Stimulated activated CD4-positive, alpha-beta T cell treated with anti-CD3 and anti-CD28 coated beads, Interleukin-1b, Interleukin-23, amount 100 ng/mL, for 4 hours (primary cell): ENCODE results near the gene TANC1.

Experiments used
- DNase-seq, 2 donors: peaks; one replicate each; pipeline ENCODE4 v3.0.0-alpha.2; 2020; ENCODE audit warnings: low read depth in 2 of 2

The TANC1 gene

GRCh38 chr2:159118115-159118858 is 149.8 kb downstream of the TANC1 start:
- peak; percentile 68 to 69 for DNase-seq

GRCh38 chr2:159118859-159119500 is 150.5 kb downstream of the TANC1 start:
- no peak for DNase-seq

- DNase-seq: no peak
Observed at GRCh38 chr2:159119652-159120257, 151.3 kb downstream of the TANC1 start.

- no peak for DNase-seq
Observed at GRCh38 chr2:159123786-159124185, 155.3 kb downstream of the TANC1 start.

GRCh38 chr2:159124441-159124911 is 156.0 kb downstream of the TANC1 start:
- peak in 1 of 2 donors; percentile 9 for DNase-seq

- DNase-seq: no peak
Observed at GRCh38 chr2:159124931-159125467, 156.6 kb downstream of the TANC1 start.

- no peak for DNase-seq
Observed at GRCh38 chr2:159125858-159126257, 157.4 kb downstream of the TANC1 start.

- no peak for DNase-seq
Observed at GRCh38 chr2:159126432-159127022, 158.1 kb downstream of the TANC1 start.

GRCh38 chr2:159128191-159128590 is 159.8 kb downstream of the TANC1 start:
- DNase-seq: no peak

- DNase-seq: no peak
Observed at GRCh38 chr2:159129269-159129668, 160.8 kb downstream of the TANC1 start.

- DNase-seq: no peak
Observed at GRCh38 chr2:159129824-159130223, 161.4 kb downstream of the TANC1 start.

GRCh38 chr2:159130302-159130701 is 161.9 kb downstream of the TANC1 start:
- DNase-seq: no peak

- DNase-seq: no peak
Observed at GRCh38 chr2:159131267-159131913, 162.9 kb downstream of the TANC1 start.

GRCh38 chr2:159131914-159132281 is 163.5 kb downstream of the TANC1 start:
- DNase-seq: no peak

GRCh38 chr2:159133797-159134196 is 165.4 kb downstream of the TANC1 start:
- DNase-seq: no peak

GRCh38 chr2:159134979-159135378 is 166.5 kb downstream of the TANC1 start:
- no peak for DNase-seq

- no peak for DNase-seq
Observed at GRCh38 chr2:159136391-159136790, 168.0 kb downstream of the TANC1 start.

- DNase-seq: no peak
Observed at GRCh38 chr2:159137511-159138241, 169.2 kb downstream of the TANC1 start.

GRCh38 chr2:159138642-159139182 is 170.3 kb downstream of the TANC1 start:
- DNase-seq: no peak

GRCh38 chr2:159139216-159139933 is 170.9 kb downstream of the TANC1 start:
- no peak for DNase-seq
